Mesenchymal stem cell (in vitro differentiated cells and primary cell): ENCODE data around the gene NEK8.

Experiments used
- DNase-seq: peaks from one replicate; pipeline ENCODE4 v3.0.0-alpha.2; 2013
- H2AFZ ChIP-seq: one replicate; pipeline ENCODE4 v1.6.1; 2013; ENCODE audit warnings: low read depth, mild to moderate bottlenecking, control low read depth, inconsistent platforms, low read length, moderate library complexity
- H2AK5ac ChIP-seq: 2 replicates; pipeline ENCODE4 v1.6.1; 2013; ENCODE audit warnings: low read length, moderate library complexity, mild to moderate bottlenecking, inconsistent platforms; ENCODE audit not compliant: severe bottlenecking
- H2BK120ac ChIP-seq: one replicate; pipeline ENCODE4 v1.6.1; 2013; ENCODE audit warnings: low read depth, mild to moderate bottlenecking, inconsistent platforms, low read length, moderate library complexity
- H2BK12ac ChIP-seq, 2 experiments: one replicate each; pipeline ENCODE4 v1.6.1; 2013; ENCODE audit warnings: inconsistent platforms in 2 of 2, low read length in 2 of 2, mild to moderate bottlenecking in 2 of 2, moderate library complexity in 2 of 2, control low read depth in 1 of 2
- H2BK15ac ChIP-seq: one replicate; pipeline ENCODE4 v1.6.1; 2013; ENCODE audit warnings: mild to moderate bottlenecking, low read depth, inconsistent platforms; ENCODE audit not compliant: poor library complexity, severe bottlenecking
- H2BK5ac ChIP-seq: 2 replicates; pipeline ENCODE4 v1.6.1; 2013; ENCODE audit warnings: low read depth, mild to moderate bottlenecking, low read length, control low read depth, inconsistent platforms; ENCODE audit not compliant: poor library complexity, severe bottlenecking
- H3K14ac ChIP-seq, 2 experiments: one replicate each; pipeline ENCODE4 v1.6.1; 2013; ENCODE audit warnings: inconsistent platforms in 2 of 2, low read length in 2 of 2, control low read depth in 1 of 2, mild to moderate bottlenecking in 1 of 2, moderate library complexity in 1 of 2
- H3K18ac ChIP-seq, 2 experiments: one replicate each; pipeline ENCODE4 v1.6.1; 2013; ENCODE audit warnings: inconsistent platforms in 2 of 2, low read length in 2 of 2, control low read depth in 1 of 2, low read depth in 1 of 2, mild to moderate bottlenecking in 1 of 2
- H3K23ac ChIP-seq, 2 experiments: one replicate each; pipeline ENCODE4 v1.6.1; 2013; ENCODE audit warnings: inconsistent platforms in 2 of 2, low read length in 2 of 2, mild to moderate bottlenecking in 2 of 2, moderate library complexity in 2 of 2, control low read depth in 1 of 2
- H3K27ac ChIP-seq: 2 replicates; pipeline ENCODE4 v1.5.1; 2013; ENCODE audit warnings: mild to moderate bottlenecking, moderate library complexity, low read length, control low read depth, inconsistent platforms; ENCODE audit not compliant: poor library complexity, severe bottlenecking
- H3K27me3 ChIP-seq, 2 experiments: 2 replicates each; pipeline versions ENCODE4 v1.6.1 to v1.7.0; 2013; ENCODE audit warnings: low read length in 2 of 2, mild to moderate bottlenecking in 2 of 2, moderate library complexity in 2 of 2, control low read depth in 1 of 2, inconsistent platforms in 1 of 2; ENCODE audit not compliant: control insufficient read depth in 1 of 2, insufficient read depth in 1 of 2
- H3K36me3 ChIP-seq, 2 experiments: 2 replicates each; pipeline versions ENCODE4 v1.6.1 to v1.7.0; 2013; ENCODE audit warnings: low read length in 2 of 2, control low read depth in 1 of 2, inconsistent platforms in 1 of 2, low read depth in 1 of 2, mild to moderate bottlenecking in 1 of 2; ENCODE audit not compliant: insufficient read depth in 2 of 2, control insufficient read depth in 1 of 2
- H3K4ac ChIP-seq, 2 experiments: one replicate each; pipeline ENCODE4 v1.6.1; 2013; ENCODE audit warnings: inconsistent platforms in 2 of 2, low read length in 2 of 2, mild to moderate bottlenecking in 2 of 2, moderate library complexity in 2 of 2, control low read depth in 1 of 2, low read depth in 1 of 2
- H3K4me1 ChIP-seq: 2 replicates; pipeline ENCODE4 v1.6.1; 2013; ENCODE audit warnings: low read depth, low read length, control low read depth; ENCODE audit not compliant: control insufficient read depth, insufficient read depth
- H3K4me2 ChIP-seq: 2 replicates; pipeline ENCODE4 v1.6.1; 2013; ENCODE audit warnings: low read length, mild to moderate bottlenecking, inconsistent platforms; ENCODE audit not compliant: poor library complexity, severe bottlenecking
- H3K4me3 ChIP-seq, 2 experiments: 2 replicates each; pipeline versions ENCODE4 v1.5.1 to v1.7.0; 2013; ENCODE audit warnings: low read length in 2 of 2, mild to moderate bottlenecking in 2 of 2, control low read depth in 1 of 2, low read depth in 1 of 2; ENCODE audit not compliant: insufficient read depth in 1 of 2
- H3K79me1 ChIP-seq: replicated peaks from 2 replicates; pipeline ENCODE4 v1.6.1; 2013; ENCODE audit warnings: mild to moderate bottlenecking, control low read depth, low read length, inconsistent platforms; ENCODE audit not compliant: poor library complexity, severe bottlenecking
- H3K9ac ChIP-seq: 2 replicates; pipeline ENCODE4 v1.7.0; 2013; ENCODE audit warnings: mild to moderate bottlenecking, low read length, moderate library complexity
- H3K9me3 ChIP-seq: 2 replicates; pipeline ENCODE4 v1.7.0; 2013; ENCODE audit warnings: mild to moderate bottlenecking, low read length; ENCODE audit not compliant: control insufficient read depth
- H4K8ac ChIP-seq: one replicate; pipeline ENCODE4 v1.6.1; 2013; ENCODE audit warnings: inconsistent platforms, mild to moderate bottlenecking, low read length, moderate library complexity
- H4K91ac ChIP-seq: one replicate; pipeline ENCODE4 v1.6.1; 2013; ENCODE audit warnings: mild to moderate bottlenecking, low read length, inconsistent platforms
- WGBS: methylation state at CpG from one replicate; pipeline ENCODE4 v1.1.7; 2013; ENCODE audit warnings: mixed read lengths; 5-methylcytosine and 5-hydroxymethylcytosine counted together

NEK8 gene

GRCh38 chr17:28737770-28738679, 9.4 kb downstream of the NEK8 start:
- Histone ChIP-seq H3K79me1 (peaks cover 3% of the 10 kb centered on the region), H3K18ac (no peak overlapping the region), H2BK120ac (no peak overlapping the region), H2AK5ac (no peak overlapping the region), H3K27ac (no peak overlapping the region), H2BK5ac (no peak overlapping the region), H3K36me3 (peaks cover 22 to 40% of the 10 kb centered on the region in 2 experiments), H3K9me3 (no peaks in the 10 kb centered on the region), H3K4me2 (no peak overlapping the region), H3K9ac (no peak overlapping the region), H3K14ac (no peak overlapping the region), H4K8ac (no peak overlapping the region), H3K4me1 (peaks cover 12% of the 10 kb centered on the region), H3K4me3 (no peak overlapping the region), H3K4ac (no peak overlapping the region), H2BK12ac (no peak overlapping the region), H3K23ac (no peak overlapping the region), H2AFZ (no peak overlapping the region), H3K27me3 (no peaks in the 10 kb centered on the region), H2BK15ac (no peak overlapping the region), H4K91ac (no peak overlapping the region)
- DNase-seq, result no peak
- 94% methylated on average over 22 of the region's 22 CpGs for WGBS

GRCh38 chr17:28738680-28739384, 10.2 kb downstream of the NEK8 start:
- peaks cover 21 to 40% of the 10 kb centered on the region in 2 experiments for H3K36me3 ChIP-seq
- H2AK5ac ChIP-seq, result no peak overlapping the region
- H3K4me3 ChIP-seq, result no peak overlapping the region
- H3K9me3 ChIP-seq, result no peaks in the 10 kb centered on the region
- H2BK120ac ChIP-seq, result no peak overlapping the region
- H4K8ac ChIP-seq, result no peak overlapping the region
- no peak overlapping the region for H2BK5ac ChIP-seq
- H3K9ac ChIP-seq, result no peak overlapping the region
- H3K14ac ChIP-seq, result no peak overlapping the region
- WGBS, result 94% methylated on average over 9 of the region's 10 CpGs
- H3K27me3 ChIP-seq, result no peaks in the 10 kb centered on the region
- no peak overlapping the region for H2BK15ac ChIP-seq
- H3K18ac ChIP-seq, result no peak overlapping the region
- no peak overlapping the region for H3K4ac ChIP-seq
- H2BK12ac ChIP-seq, result no peak overlapping the region
- no peak overlapping the region for H3K27ac ChIP-seq
- H2AFZ ChIP-seq, result no peak overlapping the region
- DNase-seq, result no peak
- no peak overlapping the region for H4K91ac ChIP-seq
- no peak overlapping the region for H3K4me2 ChIP-seq
- peaks cover 3% of the 10 kb centered on the region for H3K79me1 ChIP-seq
- no peak overlapping the region for H3K23ac ChIP-seq
- peaks cover 12% of the 10 kb centered on the region for H3K4me1 ChIP-seq

- H3K27ac ChIP-seq, result no peak overlapping the region
- H2BK5ac ChIP-seq, result no peak overlapping the region
- no peak overlapping the region for H3K14ac ChIP-seq
- H4K91ac ChIP-seq, result no peak overlapping the region
- WGBS, result 96% methylated on average over 10 of the region's 10 CpGs
- H2BK12ac ChIP-seq, result no peak overlapping the region
- no peak overlapping the region for H3K9ac ChIP-seq
- DNase-seq, result no peak
- peaks cover 14 to 32% of the 10 kb centered on the region in 2 experiments for H3K36me3 ChIP-seq
- peaks cover 3% of the 10 kb centered on the region for H3K79me1 ChIP-seq
- no peak overlapping the region for H2BK120ac ChIP-seq
- H3K23ac ChIP-seq, result no peak overlapping the region
- no peak overlapping the region for H3K18ac ChIP-seq
- H2BK15ac ChIP-seq, result peak overlapping the region; percentile 1
- no peak overlapping the region for H2AFZ ChIP-seq
- H3K4me1 ChIP-seq, result peaks cover 14% of the 10 kb centered on the region
- H3K4ac ChIP-seq, result no peak overlapping the region
- no peak overlapping the region for H3K4me2 ChIP-seq
- H4K8ac ChIP-seq, result no peak overlapping the region
- no peaks in the 10 kb centered on the region for H3K9me3 ChIP-seq
- H2AK5ac ChIP-seq, result no peak overlapping the region
- H3K4me3 ChIP-seq, result no peak overlapping the region
- no peaks in the 10 kb centered on the region for H3K27me3 ChIP-seq
Measured at GRCh38 chr17:28740406-28741357, 12.1 kb downstream of the NEK8 start.
